Measurements from ENCODE around the gene GTPBP3. TPM values are rescaled to one million over a fixed set of nuclear protein-coding genes. Genes with fewer than 3 reads are reported as not detected.
A peak's percentile ranks its signal among the peaks of the same experiment; 100 is the strongest.

GTPBP3 gene
- total RNA-seq, 4 donors from 2014 or later: 15.9 to 59.4 (median 28.8) TPM

DNA sequence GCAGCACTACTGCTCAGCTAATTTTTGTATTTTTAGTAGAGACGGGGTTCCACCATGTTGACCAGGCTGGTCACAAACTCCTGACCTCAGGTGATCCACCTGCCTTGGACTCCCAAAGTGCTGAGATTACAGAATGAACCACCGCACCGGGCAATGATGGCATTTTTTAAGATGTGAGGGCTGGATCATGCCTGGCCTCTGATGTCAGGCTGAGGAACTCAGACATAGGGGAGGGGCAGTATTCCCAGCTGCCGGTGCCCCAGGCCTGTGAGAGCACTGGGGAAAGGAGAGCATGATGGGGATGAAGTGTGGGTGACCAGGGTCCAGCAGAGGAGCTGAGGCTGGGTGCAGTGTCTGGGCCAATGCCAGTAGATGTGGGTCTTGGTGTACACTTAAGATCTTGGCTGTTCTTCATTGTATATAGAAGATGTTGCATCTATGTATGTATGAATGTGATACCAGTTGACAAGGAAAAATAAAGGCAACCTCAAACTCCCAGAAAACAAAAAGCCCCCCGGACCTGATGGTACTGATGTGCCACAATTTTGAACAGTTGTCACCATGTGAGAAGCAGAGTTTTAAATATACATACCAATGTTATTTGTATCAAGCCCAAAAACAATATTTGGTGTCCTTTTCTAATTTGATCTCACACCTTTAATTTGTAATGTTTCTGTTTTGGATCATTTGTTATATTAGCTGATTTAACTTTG, 43.2 kb downstream of the GTPBP3 start:
- Histone ChIP-seq H3K27me3 (peaks cover 0 to 10% of the 10 kb centered on the region in 2 donors), H3K9me3 (no peaks in the 10 kb centered on the region), H3K27ac (no peak overlapping the region), H3K4me3 (no peak overlapping the region), H3K36me3 (no peaks in the 10 kb centered on the region), H3K4me1 (peaks cover 0 to 12% (median 0%) of the 10 kb centered on the region in 4 donors)
- 90 to 91% methylated on average over 5 of the region's 5 CpGs for WGBS, 2 donors
- TF ChIP-seq, protein P1, sequence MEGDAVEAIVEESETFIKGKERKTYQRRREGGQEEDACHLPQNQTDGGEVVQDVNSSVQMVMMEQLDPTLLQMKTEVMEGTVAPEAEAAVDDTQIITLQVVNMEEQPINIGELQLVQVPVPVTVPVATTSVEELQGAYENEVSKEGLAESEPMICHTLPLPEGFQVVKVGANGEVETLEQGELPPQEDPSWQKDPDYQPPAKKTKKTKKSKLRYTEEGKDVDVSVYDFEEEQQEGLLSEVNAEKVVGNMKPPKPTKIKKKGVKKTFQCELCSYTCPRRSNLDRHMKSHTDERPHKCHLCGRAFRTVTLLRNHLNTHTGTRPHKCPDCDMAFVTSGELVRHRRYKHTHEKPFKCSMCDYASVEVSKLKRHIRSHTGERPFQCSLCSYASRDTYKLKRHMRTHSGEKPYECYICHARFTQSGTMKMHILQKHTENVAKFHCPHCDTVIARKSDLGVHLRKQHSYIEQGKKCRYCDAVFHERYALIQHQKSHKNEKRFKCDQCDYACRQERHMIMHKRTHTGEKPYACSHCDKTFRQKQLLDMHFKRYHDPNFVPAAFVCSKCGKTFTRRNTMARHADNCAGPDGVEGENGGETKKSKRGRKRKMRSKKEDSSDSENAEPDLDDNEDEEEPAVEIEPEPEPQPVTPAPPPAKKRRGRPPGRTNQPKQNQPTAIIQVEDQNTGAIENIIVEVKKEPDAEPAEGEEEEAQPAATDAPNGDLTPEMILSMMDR (IDR thresholded peaks at IDR 0.05): no peak
- TF ChIP-seq POLR2A (IDR thresholded peaks at IDR 0.05): no peak
- no peak for TF ChIP-seq EP300 (IDR thresholded peaks at IDR 0.05)
- DNase-seq (ENCODE audit: low spot score in 2 of 2): no peak

GRCh38 chr19:17385878-17386611, 48.7 kb downstream of the GTPBP3 start:
- WGBS, 2 donors: 29 to 34% methylated on average over 20 of the region's 20 CpGs
- no peak for TF ChIP-seq POLR2A (IDR thresholded peaks at IDR 0.05)
- TF ChIP-seq, protein P1 (IDR thresholded peaks at IDR 0.05): peak; percentile 70 to 89 (median 86)
- DNase-seq (ENCODE audit: low spot score in 2 of 2): peak; percentile 33 to 49
- peaks cover 0 to 16% (median 0%) of the 10 kb centered on the region in 4 donors for H3K9me3 ChIP-seq
- peaks cover 0 to 4% of the 10 kb centered on the region in 2 donors for H3K27me3 ChIP-seq
- H3K36me3 ChIP-seq: no peaks in the 10 kb centered on the region
- H3K4me3 ChIP-seq: no peak overlapping the region
- peaks cover 0 to 13% (median under 1%) of the 10 kb centered on the region in 4 donors for H3K4me1 ChIP-seq
- H3K27ac ChIP-seq: no peak overlapping the region

GRCh38 chr19:17389288-17389687, 51.9 kb downstream of the GTPBP3 start:
- TF ChIP-seq, protein P1 (IDR thresholded peaks at IDR 0.05): no peak
- TF ChIP-seq POLR2A (IDR thresholded peaks at IDR 0.05) (no peak), EP300 (IDR thresholded peaks at IDR 0.05) (no peak)
- peaks cover 0 to 26% of the 10 kb centered on the region in 2 donors for H3K27me3 ChIP-seq
- peaks cover 0 to 15% (median 5%) of the 10 kb centered on the region in 4 donors for H3K4me1 ChIP-seq
- no peak overlapping the region for H3K27ac ChIP-seq
- H3K4me3 ChIP-seq: no peak overlapping the region
- no peak for DNase-seq (ENCODE audit: low spot score in 2 of 2)
- H3K36me3 ChIP-seq: no peaks in the 10 kb centered on the region
- 23 to 33% methylated on average over 1 of the region's 1 CpG for WGBS, 2 donors
- H3K9me3 ChIP-seq: peaks cover 0 to 16% (median 0%) of the 10 kb centered on the region in 4 donors

DNA sequence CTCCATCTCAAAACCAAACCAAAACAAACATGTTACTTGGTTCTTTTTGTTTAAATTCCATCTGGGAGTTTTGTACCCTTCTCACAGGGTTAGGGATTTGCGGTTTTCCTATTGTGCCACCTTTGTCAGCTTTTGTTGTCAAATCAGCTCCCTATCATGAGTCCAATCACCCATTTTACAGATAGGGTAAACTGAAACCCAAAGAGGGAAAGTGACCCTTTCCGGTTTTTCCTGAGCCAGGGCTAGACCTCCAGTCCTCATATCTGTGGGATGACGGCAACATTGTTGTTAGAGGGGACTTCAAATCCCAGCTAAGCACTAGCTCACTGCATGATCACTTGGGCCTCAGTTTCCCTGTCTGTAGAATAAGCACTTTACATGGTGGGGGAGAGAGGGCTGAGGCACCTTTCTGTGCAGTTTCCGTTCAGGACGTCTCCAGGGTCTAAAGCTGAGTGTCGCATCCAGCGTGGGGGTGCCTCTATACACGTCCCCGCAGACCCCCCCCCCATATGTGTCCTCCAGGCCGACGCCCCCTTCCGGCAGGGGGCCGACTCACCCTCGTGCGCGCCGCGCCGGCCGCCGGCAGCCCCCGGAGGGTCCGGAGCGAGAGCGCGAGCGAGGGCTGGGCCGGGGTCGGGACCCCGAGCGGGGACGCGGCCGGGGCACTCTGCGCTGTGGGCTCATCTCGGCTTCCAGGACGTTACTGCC, 52.8 kb downstream of the GTPBP3 start:
- no peaks in the 10 kb centered on the region for H3K36me3 ChIP-seq
- TF ChIP-seq, protein P1 (IDR thresholded peaks at IDR 0.05): no peak
- TF ChIP-seq EP300 (IDR thresholded peaks at IDR 0.05): no peak
- TF ChIP-seq POLR2A (IDR thresholded peaks at IDR 0.05): no peak
- WGBS, 2 donors: 16 to 21% methylated on average over 13 to 14 of the region's 37 CpGs
- DNase-seq (ENCODE audit: low spot score in 2 of 2): no peak
- peak overlapping the region in 1 of 4 donors; percentile 62 for H3K27ac ChIP-seq
- H3K27me3 ChIP-seq: peaks cover 0 to 32% of the 10 kb centered on the region in 2 donors
- peaks cover 0 to 20% (median 5%) of the 10 kb centered on the region in 4 donors for H3K4me1 ChIP-seq
- H3K4me3 ChIP-seq: peak overlapping the region; percentile 24 to 54 (median 38)
- H3K9me3 ChIP-seq: peaks cover 0 to 16% (median 0%) of the 10 kb centered on the region in 4 donors

All from tibial nerve (tissue), 4 donors.